ENCODE results near the gene FUT1. TPM values are rescaled to one million over a fixed set of nuclear protein-coding genes. Genes with fewer than 3 reads are reported as not detected.

FUT1 gene
- total RNA-seq, 1 donor from 2014 or later = 4.4 TPM

DNA sequence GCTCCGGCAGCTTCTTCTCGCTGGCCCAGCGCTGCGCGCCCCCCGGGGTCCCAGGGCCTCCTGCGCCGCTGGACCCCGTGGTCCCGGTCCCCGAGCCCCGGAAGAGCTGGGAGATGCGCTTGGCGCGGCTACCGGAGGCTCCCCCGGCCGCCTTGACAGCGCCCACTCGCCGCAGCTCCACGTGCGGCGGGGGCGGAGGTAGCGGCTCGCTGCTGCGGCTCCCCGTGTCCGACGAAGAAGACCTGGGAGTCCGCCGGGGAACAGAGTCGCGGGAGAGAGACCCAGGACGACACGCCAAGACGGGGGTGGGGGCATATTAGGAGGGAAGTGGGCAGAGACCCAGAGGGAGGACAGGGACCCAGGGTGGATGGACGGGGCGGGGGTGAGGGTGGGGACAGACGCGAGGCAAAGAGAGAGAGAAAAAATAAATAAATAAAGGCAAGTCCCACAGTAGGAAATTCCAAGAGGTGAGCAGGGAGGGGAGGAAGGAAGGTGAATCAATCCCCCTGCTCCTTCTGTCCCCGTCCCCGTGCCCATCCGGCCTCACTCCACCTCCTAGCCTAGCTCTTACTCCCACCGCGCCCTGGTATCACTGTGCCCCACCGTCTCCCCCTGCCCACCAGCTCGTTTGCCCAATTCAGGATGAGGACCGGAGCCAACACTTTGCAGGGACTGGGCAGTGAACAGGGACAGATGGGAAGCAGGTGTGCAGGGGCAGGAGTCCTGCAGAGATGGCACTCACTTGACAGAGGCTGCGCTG lies 12.9 kb downstream of the FUT1 start:
- peaks cover 20% of the 10 kb centered on the region for H3K27me3 Mint-ChIP-seq (ENCODE audit: unreplicated experiment)
- H3K36me3 Mint-ChIP-seq (ENCODE audit: unreplicated experiment) = no peaks in the 10 kb centered on the region
- H3K27ac Mint-ChIP-seq (ENCODE audit: unreplicated experiment) = peak overlapping the region; percentile 52
- H3K9me3 Mint-ChIP-seq (ENCODE audit: unreplicated experiment) = peaks cover 15% of the 10 kb centered on the region
- H3K4me1 Mint-ChIP-seq (ENCODE audit: low read depth, unreplicated experiment) = peaks cover 21% of the 10 kb centered on the region
- DNase-seq = peak; percentile 42
- TF ChIP-seq, protein P1, sequence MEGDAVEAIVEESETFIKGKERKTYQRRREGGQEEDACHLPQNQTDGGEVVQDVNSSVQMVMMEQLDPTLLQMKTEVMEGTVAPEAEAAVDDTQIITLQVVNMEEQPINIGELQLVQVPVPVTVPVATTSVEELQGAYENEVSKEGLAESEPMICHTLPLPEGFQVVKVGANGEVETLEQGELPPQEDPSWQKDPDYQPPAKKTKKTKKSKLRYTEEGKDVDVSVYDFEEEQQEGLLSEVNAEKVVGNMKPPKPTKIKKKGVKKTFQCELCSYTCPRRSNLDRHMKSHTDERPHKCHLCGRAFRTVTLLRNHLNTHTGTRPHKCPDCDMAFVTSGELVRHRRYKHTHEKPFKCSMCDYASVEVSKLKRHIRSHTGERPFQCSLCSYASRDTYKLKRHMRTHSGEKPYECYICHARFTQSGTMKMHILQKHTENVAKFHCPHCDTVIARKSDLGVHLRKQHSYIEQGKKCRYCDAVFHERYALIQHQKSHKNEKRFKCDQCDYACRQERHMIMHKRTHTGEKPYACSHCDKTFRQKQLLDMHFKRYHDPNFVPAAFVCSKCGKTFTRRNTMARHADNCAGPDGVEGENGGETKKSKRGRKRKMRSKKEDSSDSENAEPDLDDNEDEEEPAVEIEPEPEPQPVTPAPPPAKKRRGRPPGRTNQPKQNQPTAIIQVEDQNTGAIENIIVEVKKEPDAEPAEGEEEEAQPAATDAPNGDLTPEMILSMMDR (IDR thresholded peaks at IDR 0.05; ENCODE audit: partially characterized antibody, unreplicated experiment) = no peak
- H3K4me3 Mint-ChIP-seq (ENCODE audit: unreplicated experiment) = peak overlapping the region; percentile 81

DNA sequence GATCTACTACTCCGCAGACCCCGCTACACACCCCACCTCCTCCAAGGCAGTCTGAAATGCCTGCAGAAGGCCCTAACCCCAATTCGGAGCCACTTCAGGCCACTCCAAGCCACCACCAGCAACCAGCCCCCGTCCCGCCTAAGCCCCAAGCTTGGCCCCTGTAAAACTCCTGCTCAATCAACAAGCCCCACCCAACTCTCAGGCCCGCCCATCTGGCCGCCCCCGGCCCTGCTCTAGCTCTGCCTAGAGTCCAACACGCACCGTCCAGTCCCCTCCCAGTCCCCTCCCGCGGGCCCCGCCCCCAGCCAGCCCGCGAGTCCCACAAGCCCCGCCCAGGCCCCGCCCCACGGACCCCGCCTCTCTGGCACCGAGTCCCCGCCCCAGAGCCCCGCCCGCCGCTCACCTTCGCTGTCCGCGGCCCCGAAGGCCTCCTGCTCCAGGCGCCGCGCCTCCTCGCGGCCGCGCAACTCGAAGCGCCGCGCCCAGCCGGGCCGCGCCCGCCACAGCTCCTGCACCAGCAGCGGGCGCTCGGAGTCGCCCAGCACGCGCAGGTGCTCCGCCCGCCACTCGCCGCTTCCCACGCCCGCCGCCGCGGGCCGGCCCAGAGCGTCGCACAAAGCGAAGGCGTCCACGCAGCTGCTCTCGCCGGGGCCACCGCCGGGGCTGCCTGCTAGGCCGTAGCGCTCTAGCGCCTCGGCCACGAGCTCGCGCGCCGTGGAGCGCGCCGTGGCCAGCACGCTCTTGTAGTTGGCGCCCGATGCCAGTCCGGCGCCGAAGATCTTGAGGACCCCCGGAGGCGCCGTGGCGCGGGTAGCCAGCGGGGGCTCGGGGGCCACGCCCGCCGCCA lies 13.7 kb downstream of the FUT1 start:
- H3K27ac Mint-ChIP-seq (ENCODE audit: unreplicated experiment) = peak overlapping the region; percentile 94
- peaks cover 20% of the 10 kb centered on the region for H3K27me3 Mint-ChIP-seq (ENCODE audit: unreplicated experiment)
- TF ChIP-seq, protein P1 (IDR thresholded peaks at IDR 0.05; ENCODE audit: partially characterized antibody, unreplicated experiment) = no peak
- H3K4me1 Mint-ChIP-seq (ENCODE audit: low read depth, unreplicated experiment) = peaks cover 21% of the 10 kb centered on the region
- H3K36me3 Mint-ChIP-seq (ENCODE audit: unreplicated experiment) = no peaks in the 10 kb centered on the region
- H3K4me3 Mint-ChIP-seq (ENCODE audit: unreplicated experiment) = peak overlapping the region; percentile 83
- H3K9me3 Mint-ChIP-seq (ENCODE audit: unreplicated experiment) = peaks cover 15% of the 10 kb centered on the region
- peak; percentile 98 for DNase-seq

DNA sequence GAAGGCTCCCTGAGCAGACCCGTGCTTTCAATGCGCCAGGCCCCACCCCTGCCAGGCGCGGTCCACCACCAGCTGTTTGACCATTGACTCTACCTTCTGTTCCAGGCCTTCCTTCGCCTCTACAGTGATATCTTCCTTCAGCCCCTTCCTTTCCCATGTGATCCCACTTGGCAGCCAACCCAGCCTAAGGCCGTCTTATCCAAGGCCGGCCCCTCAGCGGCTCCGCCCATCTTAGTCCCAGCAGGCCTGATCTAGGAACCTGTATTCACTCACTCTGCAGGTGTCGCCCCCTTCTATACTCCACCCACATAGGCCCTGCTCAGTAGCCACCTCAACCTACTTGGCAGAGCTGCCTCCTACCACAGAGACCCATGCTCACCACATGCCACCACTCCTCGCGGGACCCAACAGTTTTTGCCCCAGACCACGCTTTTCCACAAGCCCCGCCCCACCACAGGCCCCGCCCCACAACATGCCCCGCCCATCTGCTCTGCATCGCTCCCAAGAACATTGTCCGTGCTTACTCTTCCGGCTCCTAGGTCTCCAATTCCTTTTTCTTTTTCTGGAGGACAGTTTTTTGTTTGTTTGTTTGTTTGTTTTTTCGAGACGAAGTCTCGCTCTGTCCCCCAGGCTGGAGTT lies 15.0 kb downstream of the FUT1 start:
- TF ChIP-seq, protein P1 (IDR thresholded peaks at IDR 0.05; ENCODE audit: partially characterized antibody, unreplicated experiment) = no peak
- Mint-ChIP-seq H3K36me3 (ENCODE audit: unreplicated experiment) (no peaks in the 10 kb centered on the region), H3K9me3 (ENCODE audit: unreplicated experiment) (peaks cover 15% of the 10 kb centered on the region), H3K27ac (ENCODE audit: unreplicated experiment) (peak overlapping the region; percentile 94), H3K27me3 (ENCODE audit: unreplicated experiment) (peaks cover 20% of the 10 kb centered on the region), H3K4me3 (ENCODE audit: unreplicated experiment) (peak overlapping the region; percentile 83), H3K4me1 (ENCODE audit: low read depth, unreplicated experiment) (peaks cover 21% of the 10 kb centered on the region)
- DNase-seq = peak; percentile 68

DNA sequence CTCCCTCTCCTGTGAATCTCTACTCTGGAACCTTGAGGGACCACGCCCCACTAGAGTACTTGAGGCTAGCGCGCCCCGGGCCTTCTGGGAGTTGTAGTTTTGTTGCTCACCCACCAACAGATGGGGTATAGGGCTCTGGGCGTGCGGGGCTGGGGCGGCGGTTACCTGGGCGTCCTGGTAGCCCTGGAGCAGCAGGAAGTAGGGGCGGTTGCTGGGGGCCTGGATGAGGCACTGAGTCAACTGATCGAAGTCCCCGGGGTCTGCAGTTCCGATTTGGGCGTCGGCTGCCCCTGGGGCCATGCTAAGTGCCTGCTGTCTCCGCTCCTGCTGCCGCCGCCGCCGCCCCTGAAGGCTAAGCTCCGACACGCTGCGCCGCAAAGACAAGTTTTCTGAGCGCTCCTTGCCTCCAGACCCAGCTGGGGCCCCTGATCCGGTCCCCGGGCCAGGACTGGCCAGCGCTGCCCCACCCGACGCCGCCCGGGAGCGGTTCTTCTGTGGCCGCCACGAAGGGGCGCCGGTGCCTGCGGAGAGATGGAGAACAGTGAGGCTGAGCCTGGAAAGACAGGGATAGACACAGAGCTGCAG lies 17.3 kb downstream of the FUT1 start:
- peak; percentile 88 for DNase-seq
- H3K4me1 Mint-ChIP-seq (ENCODE audit: low read depth, unreplicated experiment) = peaks cover 18% of the 10 kb centered on the region
- TF ChIP-seq, protein P1 (IDR thresholded peaks at IDR 0.05; ENCODE audit: partially characterized antibody, unreplicated experiment) = no peak
- H3K27ac Mint-ChIP-seq (ENCODE audit: unreplicated experiment) = peak overlapping the region; percentile 86
- peak overlapping the region; percentile 75 for H3K4me3 Mint-ChIP-seq (ENCODE audit: unreplicated experiment)
- H3K36me3 Mint-ChIP-seq (ENCODE audit: unreplicated experiment) = peaks cover 7% of the 10 kb centered on the region
- H3K9me3 Mint-ChIP-seq (ENCODE audit: unreplicated experiment) = peaks cover 17% of the 10 kb centered on the region
- H3K27me3 Mint-ChIP-seq (ENCODE audit: unreplicated experiment) = peaks cover 22% of the 10 kb centered on the region
